Hematopoietic multipotent progenitor cell (in vitro differentiated cells): ENCODE data around the gene MEIOSIN. TPM values are rescaled to one million over a fixed set of nuclear protein-coding genes. Genes with fewer than 3 reads are reported as not detected.

Experiments
- DNase-seq, 3 donors: peaks; one replicate each; pipeline ENCODE4 v3.0.0-alpha.2; 2011 to 2015; ENCODE audit warnings: low read depth in 2 of 3, low spot score in 2 of 3
- total RNA-seq: library from RNA; depleted of rRNA; stranded (reverse); fragments of >200 nt; gene quantifications from one replicate; pipeline ENCODE4 v1.2.3, GENCODE V29; 2012

MEIOSIN gene
- total RNA-seq, 1 donor: not detected

DNA sequence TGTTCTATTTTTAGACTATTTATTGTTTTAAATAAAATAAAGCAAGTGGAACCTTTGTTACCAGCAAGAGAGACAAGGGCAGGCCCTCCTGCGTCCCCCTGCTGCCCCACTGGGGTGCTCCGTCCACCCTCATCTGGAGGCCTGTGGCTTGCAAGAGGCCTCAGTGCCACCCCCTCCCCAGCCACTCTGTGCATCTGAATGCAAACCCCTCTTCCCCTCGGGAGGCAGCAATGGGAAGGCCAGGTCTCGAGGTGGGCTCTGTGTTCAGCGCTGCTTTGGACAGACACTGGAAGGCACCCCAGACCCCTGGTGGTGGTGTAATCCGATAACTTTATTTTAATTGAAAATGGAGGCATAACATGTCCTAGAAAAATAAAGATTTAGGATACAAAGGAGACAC, 31.2 kb downstream of the MEIOSIN start:
- DNase-seq: no peak

DNA sequence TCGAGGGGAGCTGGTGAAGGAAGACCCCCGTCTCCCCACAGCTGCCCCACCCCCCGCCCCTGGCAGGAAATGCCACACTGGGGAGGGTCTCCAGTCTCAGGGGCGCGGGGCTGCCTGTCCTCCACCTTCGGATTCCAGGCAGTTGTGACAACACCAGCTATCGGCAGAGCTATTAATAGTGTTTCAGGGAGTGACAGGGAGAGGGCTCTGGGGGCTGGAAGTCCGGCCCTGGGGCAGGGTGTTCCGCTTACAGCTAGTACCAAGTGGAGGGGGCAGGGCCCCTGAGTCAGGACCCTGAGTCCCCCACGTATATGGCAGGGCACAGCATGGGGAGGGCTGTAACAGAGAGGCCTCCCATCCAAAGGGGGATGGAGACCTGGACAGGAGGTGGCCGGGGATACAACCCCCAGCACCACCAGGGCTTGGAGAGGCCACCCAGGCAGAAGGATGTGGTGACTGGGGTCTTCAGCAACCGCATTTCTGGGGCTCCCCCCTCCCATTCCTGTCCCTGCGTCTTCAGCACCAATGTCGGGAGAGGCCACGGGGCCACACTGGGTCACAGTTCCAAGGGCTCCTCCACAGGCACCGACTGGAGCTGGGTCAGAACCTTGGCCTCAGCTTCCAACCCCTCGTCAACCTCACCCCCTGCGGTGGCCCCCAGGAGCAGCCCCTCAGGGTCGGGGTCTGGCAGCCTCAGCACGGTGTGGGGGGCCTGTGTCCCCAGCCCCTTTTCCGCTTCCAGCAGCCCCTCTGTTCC, 31.9 kb downstream of the MEIOSIN start:
- no peak for DNase-seq

DNA sequence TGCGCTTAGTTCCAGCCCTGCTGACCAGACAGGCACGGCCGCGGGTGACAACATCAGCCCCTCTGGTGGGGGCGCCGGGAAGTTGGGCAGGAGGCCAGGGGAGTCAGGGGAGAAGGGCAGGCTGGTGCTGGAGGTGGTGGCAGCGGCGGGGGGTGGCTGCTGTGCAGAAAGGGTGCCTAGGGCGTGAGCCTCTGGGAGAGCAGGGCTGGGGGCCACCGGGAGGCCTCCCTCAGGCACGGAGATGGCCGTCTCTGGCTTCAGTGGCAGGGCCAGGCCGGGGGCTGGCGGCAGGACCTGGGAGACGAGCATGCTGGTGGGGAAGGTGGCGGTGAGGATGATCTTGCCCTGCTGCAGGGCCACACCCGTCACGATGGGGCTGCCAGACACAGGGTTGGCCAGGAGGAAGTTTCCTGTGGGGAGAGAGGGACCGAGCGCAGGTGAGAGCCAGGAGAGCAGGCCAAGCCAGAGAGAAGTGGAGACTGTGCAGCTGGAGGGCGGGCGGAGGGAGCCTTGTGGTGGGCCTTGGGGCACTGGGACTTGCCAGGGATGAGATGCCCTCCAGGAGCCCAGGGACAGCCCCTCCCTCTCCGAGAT, 32.6 kb downstream of the MEIOSIN start:
- DNase-seq: no peak

GRCh38 chr19:45766296-45766868, 33.1 kb downstream of the MEIOSIN start:
- no peak for DNase-seq

DNA sequence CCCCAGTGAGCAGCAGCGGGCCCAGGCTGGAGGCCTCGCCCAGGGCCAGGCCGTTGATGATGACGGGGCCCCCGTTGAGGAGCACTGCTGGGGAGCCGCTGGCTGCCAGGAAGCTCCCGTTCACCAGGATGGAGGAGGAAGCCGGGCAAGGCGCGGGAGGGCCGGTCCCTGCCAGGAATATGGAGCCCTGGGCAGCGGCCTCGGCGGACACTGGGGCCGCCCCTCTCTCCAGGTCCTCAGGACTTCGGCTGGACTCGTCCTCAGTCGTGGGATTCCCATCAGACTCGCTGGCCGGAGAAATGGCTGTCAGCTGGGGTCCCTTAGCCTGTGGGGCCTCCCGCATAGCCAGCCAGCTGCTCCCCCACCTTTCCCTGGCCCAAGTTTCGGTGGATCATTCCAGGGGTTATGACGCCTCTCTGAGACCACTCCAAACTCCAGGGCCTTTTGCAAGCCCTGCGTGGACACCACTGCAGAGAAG, 33.7 kb downstream of the MEIOSIN start:
- no peak for DNase-seq

DNA sequence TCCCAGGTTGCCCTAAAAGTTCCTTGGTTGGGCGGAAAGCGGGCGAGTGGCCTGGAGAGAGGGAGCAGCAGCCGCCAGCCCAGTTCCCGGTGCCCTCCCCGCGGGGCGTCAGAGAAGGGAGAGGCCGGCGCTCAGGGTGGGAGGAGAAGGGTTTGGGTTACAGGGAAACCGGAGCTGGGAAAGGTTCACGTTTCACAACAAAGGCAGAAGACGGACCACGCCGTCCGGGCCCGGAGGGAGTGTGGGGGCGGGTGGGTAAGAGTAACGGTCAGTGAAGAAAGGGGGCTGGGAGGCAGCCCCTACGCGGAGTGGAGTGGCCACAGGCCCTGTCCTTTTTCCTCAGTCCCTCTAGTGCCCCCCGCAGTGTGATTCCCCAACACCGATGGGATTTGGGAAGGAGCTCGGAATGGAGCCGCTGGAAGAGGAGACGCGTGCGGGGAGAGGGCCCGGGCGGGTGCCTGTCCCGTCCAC, 34.2 kb downstream of the MEIOSIN start:
- no peak for DNase-seq

DNA sequence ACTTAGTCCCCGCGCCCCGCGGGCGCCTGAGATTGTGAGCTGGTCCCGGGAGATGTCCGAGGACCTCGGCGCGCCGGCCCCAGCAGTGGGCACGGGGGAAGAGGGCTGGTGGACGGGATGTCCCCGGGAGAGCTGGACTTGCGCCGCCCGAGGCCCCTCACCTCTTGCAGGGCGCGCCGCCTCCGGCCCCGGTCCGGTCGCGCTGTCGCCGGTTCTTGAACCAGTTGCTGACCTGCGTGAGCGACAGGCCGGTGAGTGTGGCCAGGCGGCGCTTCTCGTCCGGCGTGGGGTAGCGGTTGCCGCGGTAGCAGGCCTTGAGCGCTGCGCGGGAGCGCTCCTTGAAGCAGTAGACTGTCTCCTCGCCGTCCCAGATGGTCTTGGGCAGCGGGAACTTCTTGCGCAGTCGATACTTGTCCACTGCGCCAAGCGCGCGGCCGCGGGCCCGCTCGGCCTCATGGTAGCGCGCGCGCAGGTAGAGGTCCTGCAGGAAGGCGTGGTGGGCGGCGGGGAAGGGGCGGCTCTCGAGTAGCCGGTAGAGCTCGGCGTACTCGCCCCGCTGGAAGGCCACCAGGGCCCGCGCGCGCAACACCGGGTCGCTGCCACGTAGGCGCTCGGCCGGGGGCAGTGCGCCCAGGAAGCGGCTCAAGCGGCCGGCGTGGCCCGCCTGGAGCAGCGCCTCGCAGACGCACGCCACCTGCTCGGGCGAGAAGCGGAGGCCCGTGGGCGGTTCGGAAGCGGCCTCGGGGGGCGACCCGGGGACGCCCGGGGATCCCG, 34.8 kb downstream of the MEIOSIN start:
- no peak for DNase-seq

DNA sequence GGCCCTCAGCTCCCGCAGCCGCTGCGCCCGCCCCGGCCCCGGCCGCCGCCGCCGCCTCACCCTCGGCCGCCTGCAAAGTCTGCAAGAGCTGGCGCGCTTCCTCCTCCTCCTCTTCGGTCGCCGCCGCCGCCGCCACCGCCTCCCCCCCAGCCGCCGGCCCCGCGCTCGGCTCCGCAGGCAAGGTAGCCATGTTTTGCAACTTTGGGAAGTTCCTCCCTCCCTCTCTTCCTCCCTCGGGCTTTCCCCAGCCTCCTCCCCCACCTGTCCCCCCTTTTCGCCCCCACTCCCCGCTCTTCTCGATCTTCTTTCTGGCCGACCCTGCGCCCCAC, 35.4 kb downstream of the MEIOSIN start:
- no peak for DNase-seq

DNA sequence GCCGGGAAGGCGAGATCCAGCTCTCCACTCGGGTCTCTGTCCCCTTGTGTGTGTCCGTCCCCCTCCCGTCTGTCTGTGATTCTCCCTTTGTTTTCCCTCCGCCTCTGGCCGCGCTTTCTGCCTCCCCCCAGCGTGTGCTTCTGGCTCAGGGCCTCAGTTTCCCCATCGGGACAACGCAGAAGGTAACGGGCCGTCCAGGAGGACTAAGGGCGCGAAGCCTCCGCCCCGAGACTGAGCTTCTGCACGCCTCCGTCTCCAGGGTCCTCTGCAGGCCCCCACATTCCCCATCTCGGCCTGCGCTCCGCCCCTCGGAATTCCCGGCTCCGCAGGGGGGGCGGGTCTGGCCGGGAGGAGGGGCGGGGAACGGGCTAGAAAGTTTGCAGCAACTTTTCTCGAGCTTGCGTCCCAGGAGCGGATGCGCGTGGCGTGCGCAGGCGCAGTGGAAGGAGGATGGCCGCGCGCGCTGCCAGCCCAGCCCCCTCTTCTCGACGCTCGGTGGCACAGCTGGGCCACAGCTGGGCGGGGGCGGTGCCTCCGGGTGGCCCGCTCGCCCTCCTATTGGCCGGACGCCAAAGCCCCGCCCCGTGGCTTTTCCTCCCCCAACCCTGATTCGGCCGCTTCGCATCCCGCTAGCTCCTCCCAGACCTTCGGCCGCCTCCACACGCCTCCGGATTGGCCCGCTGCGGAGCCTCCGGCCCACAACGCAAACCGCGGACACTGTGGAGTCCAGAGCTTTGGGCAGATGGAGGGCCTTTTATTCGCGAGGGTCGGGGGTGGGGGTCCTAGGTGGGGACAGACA, 35.9 kb downstream of the MEIOSIN start, which contains the start of gene SIX5:
TSS of gene SIX5 (minus strand) at position 269 of the 799 bp plus-strand sequence. CDS start 408 bp downstream, outside the sequence.
- peak; percentile 92 to 96 (median 95) for DNase-seq

DNA sequence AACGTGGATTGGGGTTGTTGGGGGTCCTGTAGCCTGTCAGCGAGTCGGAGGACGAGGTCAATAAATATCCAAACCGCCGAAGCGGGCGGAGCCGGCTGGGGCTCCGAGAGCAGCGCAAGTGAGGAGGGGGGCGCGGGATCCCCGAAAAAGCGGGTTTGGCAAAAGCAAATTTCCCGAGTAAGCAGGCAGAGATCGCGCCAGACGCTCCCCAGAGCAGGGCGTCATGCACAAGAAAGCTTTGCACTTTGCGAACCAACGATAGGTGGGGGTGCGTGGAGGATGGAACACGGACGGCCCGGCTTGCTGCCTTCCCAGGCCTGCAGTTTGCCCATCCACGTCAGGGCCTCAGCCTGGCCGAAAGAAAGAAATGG, 36.6 kb downstream of the MEIOSIN start:
- peak in 2 of 3 donors; percentile 65 to 74 for DNase-seq

- DNase-seq: peak; percentile 84 to 96 (median 94)
Measured at GRCh38 chr19:45770192-45771101, 37.2 kb downstream of the MEIOSIN start.

- no peak for DNase-seq
Measured at GRCh38 chr19:45771311-45771933, 38.2 kb downstream of the MEIOSIN start.

GRCh38 chr19:45772130-45772840, 39.0 kb downstream of the MEIOSIN start:
- DNase-seq: no peak

DNA sequence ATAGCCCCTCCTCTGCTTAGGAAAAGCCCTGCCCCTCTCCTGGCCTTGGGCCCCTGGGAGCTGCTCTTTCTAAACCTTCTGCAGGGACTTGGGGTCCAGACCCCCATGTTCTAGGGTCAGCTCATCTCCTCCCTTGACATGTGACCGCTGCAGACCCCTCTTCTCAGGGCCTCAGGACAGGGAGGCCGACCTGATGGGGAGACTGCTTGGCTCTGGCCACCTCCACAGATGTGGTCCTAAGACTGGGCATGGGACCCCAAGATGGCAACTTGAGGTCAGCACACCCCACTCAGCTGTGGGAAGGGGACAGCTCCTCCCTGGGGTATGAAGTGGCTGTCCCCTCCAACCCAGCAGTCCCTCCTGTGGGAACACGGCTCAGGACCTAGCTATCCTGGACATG, 39.7 kb downstream of the MEIOSIN start:
- DNase-seq: no peak

DNA sequence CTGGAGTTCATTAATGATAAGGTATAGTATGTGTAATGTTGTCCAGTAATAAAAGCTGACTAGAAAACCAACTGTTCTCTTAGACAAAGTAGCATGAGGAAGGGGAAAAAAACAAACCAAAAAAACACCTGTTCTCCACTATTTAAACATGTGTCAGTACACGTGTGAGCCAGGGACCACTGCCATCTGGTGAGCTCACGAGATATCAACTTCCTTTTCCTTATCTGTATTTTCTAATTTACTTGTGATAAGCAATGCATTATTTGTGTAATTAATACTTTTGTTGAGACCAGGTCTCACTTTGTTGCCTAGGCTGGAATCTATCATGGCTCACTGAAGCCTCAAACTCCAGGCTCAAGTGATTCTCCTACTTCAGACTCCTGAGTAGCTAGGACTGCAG, 40.1 kb downstream of the MEIOSIN start:
- no peak for DNase-seq

DNA sequence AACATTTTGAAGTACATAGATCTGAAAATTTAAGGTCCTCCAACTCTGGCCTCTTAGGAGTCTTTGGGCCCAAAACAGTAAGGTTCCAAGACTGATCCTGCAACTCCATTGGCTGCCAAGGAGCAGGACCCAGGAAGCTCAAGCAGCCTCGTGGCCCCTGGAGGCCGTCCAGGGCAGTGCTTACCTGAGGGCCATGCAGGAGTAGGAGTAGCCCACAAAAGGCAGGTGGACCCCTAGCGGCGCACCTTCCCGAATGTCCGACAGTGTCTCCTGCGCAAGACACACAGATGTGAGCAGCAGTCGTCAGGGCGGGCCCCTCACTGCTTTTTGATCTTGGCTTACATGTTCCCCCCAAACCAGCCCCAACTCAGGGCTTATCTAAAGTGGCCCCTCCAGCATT, 41.5 kb downstream of the MEIOSIN start:
- DNase-seq: no peak

DNA sequence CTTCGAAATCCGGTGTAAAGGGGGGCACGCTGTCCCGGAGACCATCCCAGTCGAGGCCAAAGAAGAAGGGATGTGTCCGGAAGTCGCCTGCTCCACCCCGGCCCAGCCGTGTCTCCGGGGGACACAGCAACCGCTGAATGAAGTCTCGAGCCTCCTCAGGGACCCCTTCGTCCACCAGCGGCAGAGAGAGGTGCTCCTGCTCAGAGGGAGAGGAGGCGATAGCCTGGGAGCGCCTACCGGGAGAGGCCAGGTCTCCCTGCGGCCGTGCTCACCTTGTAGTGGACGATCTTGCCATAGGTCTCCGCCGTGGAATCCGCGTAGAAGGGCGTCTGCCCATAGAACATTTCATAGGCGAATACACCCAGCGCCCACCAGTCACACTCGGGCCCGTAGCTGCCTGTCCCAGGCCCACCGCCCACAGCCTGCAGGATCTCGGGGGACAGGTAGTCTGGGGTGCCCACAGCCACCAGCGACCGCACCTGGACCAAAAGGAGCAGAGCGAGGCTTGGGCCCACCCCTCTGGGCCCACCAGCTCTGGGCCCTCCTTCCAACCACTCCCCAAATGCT, 44.2 kb downstream of the MEIOSIN start:
- DNase-seq: no peak
